Measurements from ENCODE around the gene RBBP4.
"Not testable (repeated sequence)": the region's sequence is repeated elsewhere in the genome, so short reads cannot be mapped to it uniquely, and the experiment has no call there.

Gene RBBP4

DNA sequence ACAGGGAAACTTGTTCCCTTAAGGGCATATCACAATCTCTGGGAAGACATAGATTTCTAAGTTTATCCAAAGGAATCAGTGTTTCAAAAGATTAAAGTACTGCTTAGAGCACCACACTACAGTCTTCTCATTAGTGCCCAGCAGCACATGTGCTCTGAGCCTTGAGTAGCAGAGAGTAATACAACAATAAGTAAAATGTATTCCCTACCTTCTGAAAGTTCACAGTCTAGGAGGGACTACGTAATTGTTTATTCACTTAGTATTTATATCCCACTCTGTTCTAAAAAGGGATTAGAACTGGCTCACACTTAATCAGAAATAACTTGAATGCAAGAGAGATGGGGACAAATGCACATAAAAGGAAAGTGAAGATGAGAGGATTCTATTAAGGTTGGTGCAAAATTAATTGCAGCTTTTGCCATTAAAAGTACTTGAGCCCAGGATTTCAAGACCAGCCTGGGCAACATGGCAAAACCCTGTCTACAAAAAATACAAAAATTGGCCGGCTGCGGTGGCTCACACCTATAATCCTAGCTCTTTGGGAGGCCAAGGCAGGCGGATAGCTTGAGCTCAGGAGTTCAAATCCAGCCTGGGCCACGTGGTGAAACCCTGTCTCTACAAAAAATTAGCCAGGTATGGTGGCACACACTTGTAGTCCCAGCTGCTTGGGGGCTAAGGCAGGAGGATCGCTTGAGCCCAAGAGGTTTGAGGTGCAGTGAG is 42.6 kb downstream of the RBBP4 start:
- no peak for DNase-seq (ENCODE audit: low spot score)

GRCh38 chr1:32695098-32695904 is 44.3 kb downstream of the RBBP4 start:
- DNase-seq (ENCODE audit: low spot score), result peak; percentile 82

DNA sequence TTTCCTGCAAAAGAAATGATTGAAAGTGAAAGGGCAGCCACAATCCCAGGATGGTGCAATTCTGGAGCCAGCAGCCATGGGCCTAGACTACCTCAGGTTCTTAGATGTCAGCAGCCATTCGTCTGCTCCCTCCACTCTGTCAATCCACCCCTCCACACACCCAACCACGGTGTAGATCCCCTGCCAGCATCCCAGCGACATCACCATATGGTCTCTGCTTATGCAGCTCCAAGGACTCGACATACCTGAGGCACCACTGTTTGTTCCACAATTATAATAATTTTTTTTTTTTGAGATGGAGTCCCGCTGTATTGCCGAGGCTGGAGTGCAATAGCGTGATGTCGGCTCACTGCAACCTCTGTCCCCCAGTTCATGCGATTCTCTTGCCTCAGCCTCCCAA is 45.0 kb downstream of the RBBP4 start:
- no peak for DNase-seq (ENCODE audit: low spot score)

GRCh38 chr1:32696996-32697395 is 46.0 kb downstream of the RBBP4 start:
- not testable (repeated sequence) for DNase-seq (ENCODE audit: low spot score)

- DNase-seq (ENCODE audit: low spot score), result no peak
Measured at GRCh38 chr1:32701421-32701911, 50.5 kb downstream of the RBBP4 start.

- DNase-seq (ENCODE audit: low spot score), result no peak
Measured at GRCh38 chr1:32701951-32702598, 51.1 kb downstream of the RBBP4 start.

GRCh38 chr1:32702599-32703478 is 51.8 kb downstream of the RBBP4 start, which contains the start of gene SYNC:
SYNC (minus strand) TSS chr1:32702770; CDS start chr1:32702660, 110 bp downstream.
- DNase-seq (ENCODE audit: low spot score), result no peak

GRCh38 chr1:32703479-32704291 is 52.7 kb downstream of the RBBP4 start:
- no peak for DNase-seq (ENCODE audit: low spot score)

GRCh38 chr1:32705516-32705915 is 54.5 kb downstream of the RBBP4 start:
- DNase-seq (ENCODE audit: low spot score), result no peak

- no peak for DNase-seq (ENCODE audit: low spot score)
Measured at GRCh38 chr1:32706491-32706890, 55.5 kb downstream of the RBBP4 start.

DNA sequence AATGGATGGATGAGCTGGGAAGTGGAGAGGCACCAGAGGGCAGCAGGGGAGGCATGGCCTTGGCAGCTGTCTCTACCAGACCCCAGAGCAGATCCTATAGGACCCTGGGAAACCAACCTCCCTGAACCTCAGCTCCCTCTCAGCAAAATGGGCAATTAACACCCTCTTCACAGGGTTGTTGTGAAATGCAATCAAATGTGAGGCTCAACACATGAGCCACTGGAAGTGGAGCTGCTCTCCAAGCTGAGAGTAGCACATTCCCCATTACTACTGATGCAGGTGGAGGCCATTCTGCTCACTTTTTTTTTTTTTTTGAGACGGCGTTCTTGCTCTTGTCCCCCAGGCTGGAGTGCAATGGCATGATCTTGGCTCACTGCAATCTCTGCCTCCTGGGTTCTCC is 58.1 kb downstream of the RBBP4 start:
- no peak for DNase-seq (ENCODE audit: low spot score)

DNA sequence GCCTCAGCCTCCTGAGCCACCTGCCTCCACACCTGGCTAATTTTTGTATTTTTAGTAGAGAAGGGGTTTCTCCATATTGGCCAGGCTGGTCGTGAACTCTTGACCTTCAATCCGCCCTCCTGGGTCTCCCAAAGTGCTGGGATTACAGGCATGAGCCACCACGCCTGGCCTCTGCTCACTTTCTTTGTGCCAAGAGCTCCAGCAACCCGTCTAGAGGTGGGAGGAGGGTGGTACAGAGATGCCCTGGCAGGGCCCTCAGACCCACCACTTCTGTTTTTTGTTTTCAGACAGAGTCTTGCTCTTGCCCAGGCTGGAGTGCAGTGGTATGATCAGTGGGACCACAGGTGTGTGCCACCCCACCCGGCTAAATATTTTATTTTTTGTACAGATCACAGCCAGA is 58.5 kb downstream of the RBBP4 start:
- DNase-seq (ENCODE audit: low spot score), result no peak

GRCh38 chr1:32711221-32711620 is 60.2 kb downstream of the RBBP4 start:
- not testable (repeated sequence) for DNase-seq (ENCODE audit: low spot score)

DNA sequence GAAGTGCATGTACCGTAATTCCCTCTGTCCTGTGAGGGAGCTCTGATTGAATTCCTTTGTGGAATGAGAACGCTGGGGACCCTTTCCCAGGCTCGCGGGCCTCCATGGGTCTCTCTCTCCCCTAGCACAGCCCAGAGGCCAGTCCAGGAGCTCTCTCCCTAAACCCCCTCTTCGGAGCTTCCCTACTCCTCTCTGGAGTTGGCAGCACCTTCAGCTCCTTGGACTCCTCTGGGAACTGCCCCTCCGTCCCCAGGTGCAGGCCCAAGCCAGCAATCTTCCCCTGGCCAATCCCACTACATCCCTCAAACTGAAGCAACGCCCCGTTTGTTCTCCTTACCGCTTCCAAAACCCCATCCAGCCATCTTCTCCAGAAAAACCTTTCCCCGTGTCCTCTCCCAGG is 62.1 kb downstream of the RBBP4 start:
- no peak for DNase-seq (ENCODE audit: low spot score)

DNA sequence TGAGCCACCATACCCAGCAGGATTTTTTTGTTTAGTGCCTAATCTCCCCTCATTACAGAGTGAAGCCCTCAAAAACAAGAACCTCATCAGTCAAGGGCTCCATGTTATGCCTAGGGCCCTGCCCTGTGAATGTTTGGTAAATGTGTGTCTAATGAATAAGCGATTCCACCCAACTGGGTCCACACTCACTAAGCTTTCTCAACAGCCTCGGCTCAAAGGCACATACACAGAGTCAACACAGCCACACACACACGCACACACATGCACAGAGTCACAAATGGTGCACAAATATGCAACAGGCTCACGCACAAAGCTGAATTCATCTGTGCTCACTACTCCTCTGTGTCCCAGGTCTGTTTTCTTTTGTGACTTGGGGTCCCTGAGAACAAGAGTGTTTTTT is 63.3 kb downstream of the RBBP4 start:
- DNase-seq (ENCODE audit: low spot score), result no peak

DNA sequence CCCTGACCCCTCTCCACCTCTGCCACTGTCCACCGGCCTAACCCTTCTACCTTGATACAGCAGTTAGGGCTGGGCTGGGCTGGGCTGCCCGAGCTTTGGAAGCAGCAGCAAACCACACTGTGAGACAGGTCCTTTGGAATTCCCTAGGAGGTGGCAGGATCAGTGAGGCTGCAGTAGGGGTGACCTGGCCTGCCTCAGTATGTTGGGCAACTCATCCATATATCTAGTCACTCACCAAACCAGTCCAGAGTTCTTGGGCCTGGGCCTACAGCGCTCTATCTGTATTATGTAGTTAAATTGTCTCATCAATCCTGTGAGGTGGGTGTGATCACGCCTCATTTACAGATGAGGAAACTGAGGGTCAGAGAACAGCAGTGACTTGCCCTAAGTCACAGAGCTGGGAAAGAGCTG is 64.9 kb downstream of the RBBP4 start:
- no peak for DNase-seq (ENCODE audit: low spot score)

DNA sequence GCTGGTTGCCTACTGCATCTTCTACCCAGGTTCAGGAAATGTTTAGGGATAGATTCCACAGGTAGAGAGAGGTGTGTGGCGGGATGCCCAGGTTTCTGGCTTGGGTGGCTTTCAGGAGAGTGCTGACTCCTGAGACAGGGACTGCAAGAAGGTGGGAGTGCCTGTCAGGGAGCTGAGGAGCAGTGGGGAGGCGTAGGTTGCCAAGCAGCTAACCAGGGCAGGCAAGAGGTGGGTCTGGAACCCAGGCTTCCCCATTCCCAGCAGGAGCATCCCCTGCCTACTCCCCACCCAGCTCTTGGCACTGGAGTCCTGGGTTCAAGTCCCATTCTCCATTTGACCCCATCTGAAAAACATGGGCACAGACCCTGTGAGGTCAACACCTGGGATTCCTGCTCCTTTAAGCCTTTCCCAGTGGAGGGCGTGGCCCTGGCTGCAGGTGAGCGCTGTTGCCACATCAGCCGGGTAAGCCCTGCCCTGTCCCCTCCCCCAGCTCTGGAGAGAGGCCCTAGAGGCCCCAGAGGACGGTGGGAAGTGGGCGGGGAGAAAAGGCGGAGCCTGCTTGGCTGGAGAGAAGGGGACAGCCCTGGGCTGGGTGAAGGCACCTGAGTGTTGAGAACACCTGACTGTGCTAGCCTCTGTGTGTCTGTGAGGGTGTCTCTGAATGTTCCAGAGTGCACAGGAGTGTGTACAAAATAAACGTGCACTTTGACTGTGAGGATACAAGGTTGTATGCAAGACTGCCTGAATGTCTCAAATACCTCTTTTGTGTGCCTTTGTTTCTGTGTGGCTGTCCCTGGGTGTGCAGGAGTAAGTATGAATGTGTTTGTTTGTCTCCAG is 65.5 kb downstream of the RBBP4 start:
- no peak for DNase-seq (ENCODE audit: low spot score)

DNA sequence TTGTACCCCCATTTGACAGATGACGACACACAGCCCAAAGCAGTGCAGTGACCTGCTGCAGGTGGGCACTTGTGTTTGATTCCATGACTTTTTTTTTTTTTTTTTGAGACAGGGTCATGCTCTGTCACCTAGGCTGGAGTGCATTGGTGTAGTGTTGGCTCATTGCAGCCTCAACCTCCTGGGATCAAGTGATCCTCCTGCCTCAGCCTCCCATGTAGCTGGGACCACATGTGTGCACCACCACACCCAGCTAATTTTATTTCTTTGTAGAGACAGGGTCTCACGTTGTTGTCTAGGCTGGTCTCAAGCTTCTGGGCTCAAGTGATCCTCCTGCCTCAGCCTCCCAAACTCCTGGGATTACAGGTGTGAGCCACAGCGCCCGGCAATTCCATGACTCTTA is 66.5 kb downstream of the RBBP4 start:
- no peak for DNase-seq (ENCODE audit: low spot score)

DNA sequence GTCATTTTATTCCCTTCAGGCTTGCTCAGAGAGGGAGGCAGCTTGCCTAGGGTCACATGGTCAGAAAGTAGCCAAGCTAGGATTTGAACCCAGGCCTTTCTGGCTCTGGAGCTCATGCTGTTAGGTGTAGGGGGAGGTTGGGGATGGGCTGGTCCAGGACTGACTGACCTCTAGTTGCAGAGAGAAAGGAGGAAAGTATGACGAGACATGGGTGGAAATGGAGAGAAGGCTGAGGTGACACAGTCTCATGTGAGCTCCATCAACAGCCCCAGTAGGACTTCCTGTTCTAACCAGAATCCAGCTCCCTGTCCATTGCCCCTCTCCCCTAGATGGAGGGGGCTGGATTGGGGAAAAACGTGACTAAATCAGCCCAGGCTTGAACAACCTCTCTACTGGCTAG is 67.0 kb downstream of the RBBP4 start:
- DNase-seq (ENCODE audit: low spot score), result no peak

DNA sequence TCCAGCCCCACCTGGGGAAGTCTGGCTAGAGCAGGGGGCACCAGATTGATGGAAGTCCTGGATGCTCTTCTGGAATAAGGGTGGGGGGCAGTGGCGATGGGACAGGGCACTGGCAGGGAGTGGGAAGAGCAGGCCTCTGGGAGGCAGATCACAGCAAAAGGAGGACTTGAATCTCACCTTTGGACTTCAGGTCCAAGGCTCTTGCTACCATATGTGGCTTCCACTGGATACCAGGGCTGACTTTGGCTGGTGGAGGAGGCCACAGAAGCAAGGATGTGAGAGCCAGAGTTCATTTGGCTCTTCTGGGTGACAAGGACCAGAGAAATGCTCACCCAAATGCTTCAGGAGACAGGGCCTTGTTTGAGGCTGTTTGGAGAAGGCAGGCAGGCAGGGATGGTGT is 67.5 kb downstream of the RBBP4 start:
- DNase-seq (ENCODE audit: low spot score), result no peak

Measured in kidney capillary endothelial cell (primary cell).